ENCODE measurements around the gene GOLGA6L24. TPM values are rescaled to one million over a fixed set of nuclear protein-coding genes. Genes with fewer than 3 reads are reported as not detected.
"Not testable (repeated sequence)": the region's sequence is repeated elsewhere in the genome, so short reads cannot be mapped to it uniquely, and the experiment has no call there.

Gene GOLGA6L24
- total RNA-seq, 1 donor from 2014 or later: not detected

GRCh38 chr15:28310454-28310853, 47.4 kb downstream of the GOLGA6L24 start:
- not testable (repeated sequence) for DNase-seq; H3K27me3 Mint-ChIP-seq (ENCODE audit: unreplicated experiment); H3K4me1 Mint-ChIP-seq (ENCODE audit: low read depth, unreplicated experiment); H3K4me3 Mint-ChIP-seq (ENCODE audit: unreplicated experiment); H3K9me3 Mint-ChIP-seq (ENCODE audit: unreplicated experiment); H3K27ac Mint-ChIP-seq (ENCODE audit: unreplicated experiment)
- peaks cover 32% of the 10 kb centered on the region for H3K36me3 Mint-ChIP-seq (ENCODE audit: unreplicated experiment)

GRCh38 chr15:28308718-28309117, 49.2 kb downstream of the GOLGA6L24 start:
- not testable (repeated sequence) for H3K27me3 Mint-ChIP-seq (ENCODE audit: unreplicated experiment)
- peaks cover 26% of the 10 kb centered on the region for H3K36me3 Mint-ChIP-seq (ENCODE audit: unreplicated experiment)

More at GRCh38 chr15:28308718-28309117, 49.2 kb downstream of the GOLGA6L24 start:
- H3K9me3 Mint-ChIP-seq (ENCODE audit: unreplicated experiment); H3K4me1 Mint-ChIP-seq (ENCODE audit: low read depth, unreplicated experiment); H3K4me3 Mint-ChIP-seq (ENCODE audit: unreplicated experiment); DNase-seq; H3K27ac Mint-ChIP-seq (ENCODE audit: unreplicated experiment): not testable (repeated sequence)

Other genes with a start within 250 kb of the GOLGA6L24 start
- gene HERC2, start 35.9 kb downstream of the GOLGA6L24 start, total RNA-seq (ENCODE audit: unreplicated experiment): 111 TPM
- gene GOLGA8F, start 20.6 kb upstream of the GOLGA6L24 start, total RNA-seq (ENCODE audit: unreplicated experiment): not detected
- gene GOLGA8G, start 174.9 kb upstream of the GOLGA6L24 start, total RNA-seq (ENCODE audit: unreplicated experiment): not detected
- gene GOLGA6L25, start 195.5 kb upstream of the GOLGA6L24 start, total RNA-seq (ENCODE audit: unreplicated experiment): not detected

All from glutamatergic neuron (in vitro differentiated cells).